ENCODE data around the gene ASIP. TPM values are rescaled to one million over a fixed set of nuclear protein-coding genes. Genes with fewer than 3 reads are reported as not detected.

The ASIP gene
- total and polyA plus RNA-seq, 2 of the 13 experiments (the other 11 are each of a cell fraction or from before 2014, with no cell fraction given) = not detected

DNA sequence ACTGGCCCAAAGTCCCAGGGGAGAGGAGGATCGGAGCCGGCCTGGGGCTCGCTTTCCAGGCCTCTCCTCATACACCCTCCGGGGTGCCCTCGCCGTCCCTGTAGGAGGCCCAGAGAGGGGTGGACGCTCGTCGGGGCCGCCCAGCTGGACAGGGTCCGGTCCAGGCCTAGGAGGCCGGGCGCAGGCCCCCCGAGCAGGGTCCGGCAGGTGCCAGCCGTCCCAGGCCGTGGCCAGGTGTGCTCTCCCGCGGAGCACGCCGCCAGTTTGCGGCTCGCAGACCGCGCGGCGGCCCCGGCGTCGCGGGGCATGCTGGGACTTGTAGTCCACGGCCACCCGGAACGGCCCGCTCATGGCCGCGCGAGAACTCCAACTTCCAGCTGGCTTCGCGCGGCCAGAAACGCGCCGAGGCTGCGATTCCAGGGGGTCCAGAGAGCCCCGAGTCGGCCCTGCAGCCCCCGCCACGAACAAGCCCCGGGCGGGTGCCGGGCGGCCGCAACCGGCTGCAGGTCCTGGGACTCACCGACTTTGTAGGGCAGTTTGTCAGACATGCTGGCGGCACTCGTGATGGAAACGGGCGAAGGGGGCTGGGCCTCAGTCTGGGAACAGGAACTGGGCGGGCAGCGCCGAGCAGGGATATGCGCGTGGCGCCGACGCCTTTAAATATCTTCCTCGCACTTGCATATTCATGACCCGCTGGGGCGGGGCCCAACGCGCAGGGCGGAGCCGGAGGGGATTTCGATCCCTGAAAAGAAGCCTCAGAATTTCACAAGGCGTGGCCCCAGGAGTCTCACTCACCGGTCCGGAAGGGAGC, 61.7 kb downstream of the ASIP start, which contains the start of gene AHCY (continued):
- TF ChIP-seq ZNF614 (CRISPR knock-in tag; IDR thresholded peaks at IDR 0.05; ENCODE audit: borderline replicate concordance) = peak; percentile 71
- no peak; the same call in none of the 2 replicates for TF ChIP-seq ZSCAN25 (CRISPR knock-in tag; IDR thresholded peaks at IDR 0.05)
- TF ChIP-seq ZNF7 (CRISPR knock-in tag; IDR thresholded peaks at IDR 0.05) = peak; percentile 8; the same call in 1 of the 2 replicates
- no peak for TF ChIP-seq RCOR2 (CRISPR knock-in tag; IDR thresholded peaks at IDR 0.05)
- peak; percentile 99 for TF ChIP-seq RBFOX2 (IDR thresholded peaks at IDR 0.05; ENCODE audit: low read depth, low read length)
- peak; percentile 92 for TF ChIP-seq ZNF232 (CRISPR knock-in tag; IDR thresholded peaks at IDR 0.05; ENCODE audit: borderline replicate concordance)
- TF ChIP-seq, protein P1, sequence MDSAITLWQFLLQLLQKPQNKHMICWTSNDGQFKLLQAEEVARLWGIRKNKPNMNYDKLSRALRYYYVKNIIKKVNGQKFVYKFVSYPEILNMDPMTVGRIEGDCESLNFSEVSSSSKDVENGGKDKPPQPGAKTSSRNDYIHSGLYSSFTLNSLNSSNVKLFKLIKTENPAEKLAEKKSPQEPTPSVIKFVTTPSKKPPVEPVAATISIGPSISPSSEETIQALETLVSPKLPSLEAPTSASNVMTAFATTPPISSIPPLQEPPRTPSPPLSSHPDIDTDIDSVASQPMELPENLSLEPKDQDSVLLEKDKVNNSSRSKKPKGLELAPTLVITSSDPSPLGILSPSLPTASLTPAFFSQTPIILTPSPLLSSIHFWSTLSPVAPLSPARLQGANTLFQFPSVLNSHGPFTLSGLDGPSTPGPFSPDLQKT (CRISPR knock-in tag; IDR thresholded peaks at IDR 0.05; ENCODE audit: borderline replicate concordance) = peak; percentile 70; the same call in 1 of the 2 replicates
- TF ChIP-seq SRSF4 (IDR thresholded peaks at IDR 0.05; ENCODE audit: low read depth, low read length, poor library complexity, severe bottlenecking) = no peak
- TF ChIP-seq FOSL1 (CRISPR knock-in tag; IDR thresholded peaks at IDR 0.05; ENCODE audit: borderline replicate concordance) = 0 out of 2 replicates have a peak, but pooled peaks have one; percentile 55
- TF ChIP-seq, protein P2, sequence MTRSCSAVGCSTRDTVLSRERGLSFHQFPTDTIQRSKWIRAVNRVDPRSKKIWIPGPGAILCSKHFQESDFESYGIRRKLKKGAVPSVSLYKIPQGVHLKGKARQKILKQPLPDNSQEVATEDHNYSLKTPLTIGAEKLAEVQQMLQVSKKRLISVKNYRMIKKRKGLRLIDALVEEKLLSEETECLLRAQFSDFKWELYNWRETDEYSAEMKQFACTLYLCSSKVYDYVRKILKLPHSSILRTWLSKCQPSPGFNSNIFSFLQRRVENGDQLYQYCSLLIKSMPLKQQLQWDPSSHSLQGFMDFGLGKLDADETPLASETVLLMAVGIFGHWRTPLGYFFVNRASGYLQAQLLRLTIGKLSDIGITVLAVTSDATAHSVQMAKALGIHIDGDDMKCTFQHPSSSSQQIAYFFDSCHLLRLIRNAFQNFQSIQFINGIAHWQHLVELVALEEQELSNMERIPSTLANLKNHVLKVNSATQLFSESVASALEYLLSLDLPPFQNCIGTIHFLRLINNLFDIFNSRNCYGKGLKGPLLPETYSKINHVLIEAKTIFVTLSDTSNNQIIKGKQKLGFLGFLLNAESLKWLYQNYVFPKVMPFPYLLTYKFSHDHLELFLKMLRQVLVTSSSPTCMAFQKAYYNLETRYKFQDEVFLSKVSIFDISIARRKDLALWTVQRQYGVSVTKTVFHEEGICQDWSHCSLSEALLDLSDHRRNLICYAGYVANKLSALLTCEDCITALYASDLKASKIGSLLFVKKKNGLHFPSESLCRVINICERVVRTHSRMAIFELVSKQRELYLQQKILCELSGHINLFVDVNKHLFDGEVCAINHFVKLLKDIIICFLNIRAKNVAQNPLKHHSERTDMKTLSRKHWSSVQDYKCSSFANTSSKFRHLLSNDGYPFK (CRISPR knock-in tag; IDR thresholded peaks at IDR 0.05; ENCODE audit: borderline replicate concordance) = peak; percentile 88
- TF ChIP-seq WIZ (CRISPR knock-in tag; IDR thresholded peaks at IDR 0.05) = peak; percentile 95
- no peak for TF ChIP-seq IKZF1 (IDR thresholded peaks at IDR 0.05)
- peak; percentile 95 for TF ChIP-seq NKX3-1 (CRISPR knock-in tag; IDR thresholded peaks at IDR 0.05)
- peak; percentile 96 for TF ChIP-seq ZNF350 (CRISPR knock-in tag; IDR thresholded peaks at IDR 0.05; ENCODE audit: borderline replicate concordance, low read depth)
- TF ChIP-seq RBM22 (optimal IDR thresholded peaks at IDR 0.05; ENCODE audit: low read length) = no peak
- TF ChIP-seq NRL (CRISPR knock-in tag; IDR thresholded peaks at IDR 0.05; ENCODE audit: borderline replicate concordance) = peak; percentile 78; the same call in 1 of the 2 replicates
- peak; percentile 6; the same call in 1 of the 2 replicates for TF ChIP-seq MAFF (IDR thresholded peaks at IDR 0.05; ENCODE audit: low read depth, low read length)
- TF ChIP-seq KMT2B (CRISPR knock-in tag; IDR thresholded peaks at IDR 0.05) = peak; percentile 94
- peak; percentile 95 for TF ChIP-seq TBP (CRISPR knock-in tag; IDR thresholded peaks at IDR 0.05)
- TF ChIP-seq, protein P3, sequence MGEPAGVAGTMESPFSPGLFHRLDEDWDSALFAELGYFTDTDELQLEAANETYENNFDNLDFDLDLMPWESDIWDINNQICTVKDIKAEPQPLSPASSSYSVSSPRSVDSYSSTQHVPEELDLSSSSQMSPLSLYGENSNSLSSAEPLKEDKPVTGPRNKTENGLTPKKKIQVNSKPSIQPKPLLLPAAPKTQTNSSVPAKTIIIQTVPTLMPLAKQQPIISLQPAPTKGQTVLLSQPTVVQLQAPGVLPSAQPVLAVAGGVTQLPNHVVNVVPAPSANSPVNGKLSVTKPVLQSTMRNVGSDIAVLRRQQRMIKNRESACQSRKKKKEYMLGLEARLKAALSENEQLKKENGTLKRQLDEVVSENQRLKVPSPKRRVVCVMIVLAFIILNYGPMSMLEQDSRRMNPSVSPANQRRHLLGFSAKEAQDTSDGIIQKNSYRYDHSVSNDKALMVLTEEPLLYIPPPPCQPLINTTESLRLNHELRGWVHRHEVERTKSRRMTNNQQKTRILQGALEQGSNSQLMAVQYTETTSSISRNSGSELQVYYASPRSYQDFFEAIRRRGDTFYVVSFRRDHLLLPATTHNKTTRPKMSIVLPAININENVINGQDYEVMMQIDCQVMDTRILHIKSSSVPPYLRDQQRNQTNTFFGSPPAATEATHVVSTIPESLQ (CRISPR knock-in tag; conservative IDR thresholded peaks at IDR 0.05) = peak; percentile 93; the same call in 1 of the 2 replicates
- peak; percentile 68; the same call in 1 of the 2 replicates for TF ChIP-seq CC2D1A (CRISPR knock-in tag; IDR thresholded peaks at IDR 0.05)
- peak; percentile 79 for TF ChIP-seq ZNF333 (CRISPR knock-in tag; IDR thresholded peaks at IDR 0.05; ENCODE audit: borderline replicate concordance)

All from HepG2 (cell line).